IPS-18c (cell line): ENCODE results near the gene RAB26.

Experiments used
- H3K4me3 ChIP-seq: 2 replicates; pipeline ENCODE4 v1.7.0; 2013; ENCODE audit warnings: low read depth, mild to moderate bottlenecking, low read length, moderate library complexity; ENCODE audit not compliant: insufficient read depth
- H3K9me3 ChIP-seq: one replicate; pipeline ENCODE4 v1.6.1; 2013; ENCODE audit warnings: mild to moderate bottlenecking, low read length, moderate library complexity; ENCODE audit not compliant: control insufficient read depth, insufficient read depth

The RAB26 gene

DNA sequence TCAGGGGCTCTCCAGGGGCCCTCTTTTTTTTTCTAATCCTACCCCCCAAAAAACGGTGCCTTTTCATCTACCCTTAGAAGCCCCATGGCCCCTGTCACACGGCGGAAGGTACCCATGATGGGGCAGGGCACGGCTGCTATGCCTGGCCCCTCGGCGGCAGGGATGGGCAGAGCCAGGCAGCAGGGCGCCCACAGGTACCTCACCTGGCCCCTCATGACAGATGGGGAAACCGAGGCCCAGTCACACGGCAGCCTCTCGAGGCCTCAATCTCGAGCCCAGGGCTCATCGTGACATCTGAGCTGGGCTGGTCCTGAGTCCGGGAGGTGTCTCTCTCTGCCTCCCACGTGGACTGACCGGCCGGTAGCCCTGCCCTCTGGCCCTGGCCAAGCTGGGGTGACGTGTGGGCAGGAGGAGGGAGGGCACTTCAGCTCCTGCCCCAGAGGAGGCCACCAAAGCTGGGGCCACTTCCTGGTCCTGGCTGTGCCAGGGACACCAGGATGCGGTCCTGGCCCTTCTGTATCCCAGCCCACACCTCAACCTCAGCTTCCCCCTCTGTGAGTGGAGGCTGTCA lies 18.7 kb downstream of the RAB26 start:
- Histone ChIP-seq H3K9me3 (no peaks in the 10 kb centered on the region), H3K4me3 (no peak overlapping the region)

DNA sequence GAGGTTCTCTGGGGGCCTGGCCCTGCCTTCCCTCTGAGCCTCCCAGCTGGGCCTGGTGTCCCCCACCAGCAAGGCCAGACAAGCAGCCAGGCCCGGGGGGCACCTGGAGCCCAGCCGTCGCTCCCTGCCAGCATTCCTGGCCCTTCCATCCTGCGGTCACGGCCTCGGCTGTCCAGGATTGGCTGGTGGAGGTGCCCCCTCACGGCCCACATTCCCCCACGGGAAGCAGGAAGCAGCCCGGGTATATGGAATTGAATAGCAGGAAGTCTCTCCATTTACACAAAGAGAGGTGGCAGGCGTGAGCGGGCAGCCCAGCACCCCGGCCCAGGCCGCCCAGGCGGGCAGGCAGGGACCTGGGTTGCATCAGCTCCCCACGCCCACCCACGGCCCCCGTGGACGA lies 21.7 kb downstream of the RAB26 start:
- Histone ChIP-seq H3K9me3 (no peaks in the 10 kb centered on the region), H3K4me3 (no peak overlapping the region)

DNA sequence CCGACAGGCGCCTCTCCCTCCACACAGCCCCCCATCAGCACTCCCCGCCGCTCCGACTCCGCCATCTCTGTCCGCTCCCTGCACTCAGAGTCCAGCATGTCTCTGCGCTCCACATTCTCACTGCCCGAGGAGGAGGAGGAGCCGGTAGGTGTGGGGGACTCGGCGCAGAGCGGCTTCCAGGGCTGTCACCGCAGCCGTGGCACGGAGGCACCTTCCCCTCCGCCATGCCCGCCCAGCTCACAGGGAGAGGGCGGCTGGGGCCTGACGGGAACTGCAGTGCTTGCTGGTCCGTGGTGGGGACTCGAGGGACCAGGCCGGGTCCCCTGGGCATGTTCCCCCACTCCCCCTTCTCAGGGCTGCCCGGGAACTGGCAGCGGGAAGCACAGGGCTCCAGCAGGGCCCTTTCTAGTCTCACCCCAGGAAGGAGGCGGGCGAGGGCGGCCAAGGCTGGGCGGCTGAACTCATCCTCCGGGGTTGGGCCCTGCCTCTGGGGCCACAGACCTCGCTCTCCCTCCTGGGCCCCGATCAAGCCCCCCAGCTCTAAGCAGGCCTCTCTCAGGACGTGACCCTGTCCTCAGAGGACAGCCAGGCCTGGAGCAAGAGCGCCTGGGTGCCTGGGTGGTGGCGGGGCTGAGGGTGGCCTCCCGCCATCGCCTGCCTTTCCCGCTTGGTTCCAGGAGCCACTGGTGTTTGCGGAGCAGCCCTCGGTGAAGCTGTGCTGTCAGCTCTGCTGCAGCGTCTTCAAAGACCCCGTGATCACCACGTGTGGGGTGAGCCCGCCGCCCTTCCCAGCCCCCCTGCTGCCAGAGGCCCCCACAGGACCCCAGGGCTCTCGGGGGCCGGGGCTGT lies 22.4 kb downstream of the RAB26 start:
- Histone ChIP-seq H3K4me3 (no peak overlapping the region), H3K9me3 (no peaks in the 10 kb centered on the region)

DNA sequence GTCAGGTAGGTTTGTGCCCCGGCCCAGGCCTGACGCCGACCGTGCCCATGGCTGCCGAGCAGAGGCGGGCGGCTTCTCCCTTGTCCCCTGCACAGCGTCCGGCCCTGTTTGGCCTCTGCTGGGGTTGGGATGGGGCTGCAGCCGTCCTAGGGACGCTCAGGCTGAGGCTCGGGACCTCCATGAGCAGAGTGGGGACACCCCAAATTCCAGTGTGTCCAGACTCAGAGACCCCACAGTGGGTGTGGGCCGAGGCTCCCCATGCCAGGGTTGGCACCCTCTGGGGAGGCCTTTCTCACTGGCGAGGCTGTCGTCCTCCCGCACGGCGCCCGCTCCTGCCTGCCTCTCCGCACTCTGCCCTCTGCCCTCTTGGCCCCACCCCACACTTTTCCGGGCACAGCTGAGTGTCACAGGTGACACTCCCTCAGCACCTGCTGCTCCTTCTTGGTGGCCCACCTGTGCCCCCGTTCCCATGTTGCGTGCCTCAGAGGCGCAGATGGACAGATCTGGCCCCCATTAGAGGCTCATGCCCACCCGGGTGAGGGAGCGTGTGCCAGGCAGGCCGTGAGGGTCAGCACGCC lies 23.3 kb downstream of the RAB26 start:
- no peak overlapping the region for H3K4me3 ChIP-seq
- no peaks in the 10 kb centered on the region for H3K9me3 ChIP-seq

DNA sequence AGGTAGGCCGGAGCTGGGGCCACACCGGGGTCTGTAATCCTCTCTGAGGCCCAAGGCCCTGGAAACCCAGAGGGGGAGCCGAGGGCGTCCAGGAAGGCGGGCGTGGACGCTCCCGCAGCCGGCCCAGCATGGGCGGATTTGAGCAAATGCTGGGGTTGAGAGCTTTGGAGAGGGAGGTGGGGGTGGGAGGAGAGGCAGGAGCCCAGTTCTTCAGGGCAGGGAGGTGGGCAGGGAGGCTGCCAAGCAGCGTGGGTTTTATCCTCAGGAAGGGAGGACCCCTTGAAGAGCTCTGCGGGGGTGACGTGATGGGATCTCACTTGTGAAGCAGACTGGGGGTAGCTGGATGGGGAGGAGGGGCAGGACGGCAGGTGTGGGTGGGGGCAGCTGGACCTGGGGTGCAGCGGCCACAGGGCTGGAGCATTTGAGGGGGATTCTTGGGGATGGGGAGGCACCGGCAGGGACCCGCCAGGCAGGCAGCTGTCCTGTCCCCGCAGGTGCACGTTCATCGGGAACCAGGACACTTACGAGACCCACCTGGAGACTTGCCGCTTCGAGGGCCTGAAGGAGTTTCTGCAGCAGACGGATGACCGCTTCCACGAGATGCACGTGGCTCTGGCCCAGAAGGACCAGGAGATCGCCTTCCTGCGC lies 24.4 kb downstream of the RAB26 start:
- no peak overlapping the region for H3K4me3 ChIP-seq
- H3K9me3 ChIP-seq: no peaks in the 10 kb centered on the region

DNA sequence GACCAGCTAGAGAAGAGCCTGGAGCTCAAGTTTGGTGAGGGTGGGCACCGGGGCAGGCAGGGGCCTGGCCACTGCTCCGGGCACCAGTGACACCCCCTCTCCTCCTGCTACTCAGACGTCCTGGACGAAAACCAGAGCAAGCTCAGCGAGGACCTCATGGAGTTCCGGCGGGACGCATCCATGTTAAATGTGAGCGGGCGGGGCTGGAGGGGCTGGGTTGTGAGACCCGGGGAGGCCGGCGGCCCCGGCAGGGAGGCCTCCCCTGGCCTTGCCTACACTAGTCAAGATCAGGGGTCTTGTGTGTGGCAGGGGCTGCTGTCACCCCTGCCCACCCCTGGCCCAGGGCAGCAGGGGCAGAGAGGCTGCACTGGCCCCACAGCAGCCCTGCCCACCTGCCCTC lies 24.9 kb downstream of the RAB26 start:
- Histone ChIP-seq H3K4me3 (no peak overlapping the region), H3K9me3 (no peaks in the 10 kb centered on the region)

DNA sequence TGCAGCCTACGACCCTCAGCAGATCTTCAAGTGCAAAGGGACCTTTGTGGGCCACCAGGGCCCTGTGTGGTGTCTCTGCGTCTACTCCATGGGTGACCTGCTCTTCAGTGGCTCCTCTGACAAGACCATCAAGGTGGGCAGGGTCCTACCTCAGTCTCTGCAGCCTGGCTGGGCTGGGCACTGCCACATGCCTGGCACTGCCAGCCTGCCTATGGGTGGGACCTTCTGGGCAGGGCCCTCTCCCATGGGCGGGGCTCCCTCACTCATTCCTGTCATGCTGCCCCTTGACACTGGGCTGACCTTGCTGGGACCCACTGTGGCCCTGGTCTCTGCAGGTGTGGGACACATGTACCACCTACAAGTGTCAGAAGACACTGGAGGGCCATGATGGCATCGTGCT lies 25.5 kb downstream of the RAB26 start:
- Histone ChIP-seq H3K9me3 (no peaks in the 10 kb centered on the region), H3K4me3 (no peak overlapping the region)

DNA sequence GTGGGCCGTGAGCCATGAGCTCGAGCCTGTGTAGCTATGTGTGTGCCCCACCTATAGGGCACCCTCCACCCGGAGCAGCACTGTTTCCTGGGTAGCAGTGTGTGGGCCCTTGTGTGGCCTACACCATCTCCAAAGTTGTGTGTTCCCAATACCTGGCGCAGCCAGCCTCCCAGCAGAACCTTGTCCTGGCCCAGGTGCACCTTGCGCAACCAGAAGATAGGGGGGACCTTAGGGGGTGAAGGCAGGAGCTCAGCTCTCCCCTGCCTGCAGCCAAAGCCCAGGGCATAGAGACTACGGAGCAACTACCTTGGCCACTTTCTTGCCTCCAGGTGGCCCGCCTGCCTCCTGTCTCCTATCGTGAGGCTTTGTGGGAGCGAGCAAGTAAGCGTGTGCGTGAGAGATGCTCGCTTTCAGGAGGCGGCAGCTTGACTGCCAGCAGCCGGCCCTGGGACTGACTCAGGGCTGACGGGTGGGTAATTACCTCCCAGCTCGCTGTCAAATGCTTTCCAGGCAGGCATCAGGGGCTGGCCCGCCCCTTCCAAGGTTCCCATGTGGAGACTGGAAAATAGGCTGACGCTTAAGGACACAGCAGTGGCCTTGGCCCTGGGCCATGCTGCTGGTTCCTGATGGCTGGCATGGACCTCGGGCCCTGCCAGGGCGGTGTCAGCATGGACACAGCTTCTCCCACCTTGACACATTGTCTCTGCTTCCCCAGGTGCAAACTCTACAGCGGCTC lies 26.1 kb downstream of the RAB26 start:
- no peak overlapping the region for H3K4me3 ChIP-seq
- H3K9me3 ChIP-seq: no peaks in the 10 kb centered on the region

DNA sequence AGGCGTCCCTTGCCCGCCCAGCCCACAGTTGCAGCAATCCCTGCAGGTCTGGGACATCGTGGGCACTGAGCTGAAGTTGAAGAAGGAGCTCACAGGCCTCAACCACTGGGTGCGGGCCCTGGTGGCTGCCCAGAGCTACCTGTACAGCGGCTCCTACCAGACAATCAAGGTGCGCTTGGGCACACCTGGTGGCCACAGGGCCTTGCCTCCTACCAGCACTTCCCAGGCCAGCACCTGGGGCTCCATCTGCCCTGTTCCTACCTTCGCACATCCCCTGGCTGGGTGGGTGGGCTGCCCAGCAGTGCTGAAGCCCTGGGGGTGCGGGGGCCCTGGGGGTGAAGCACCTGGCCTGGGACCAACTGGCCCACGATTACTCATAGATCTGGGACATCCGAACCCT lies 27.0 kb downstream of the RAB26 start:
- Histone ChIP-seq H3K4me3 (no peak overlapping the region), H3K9me3 (no peaks in the 10 kb centered on the region)

DNA sequence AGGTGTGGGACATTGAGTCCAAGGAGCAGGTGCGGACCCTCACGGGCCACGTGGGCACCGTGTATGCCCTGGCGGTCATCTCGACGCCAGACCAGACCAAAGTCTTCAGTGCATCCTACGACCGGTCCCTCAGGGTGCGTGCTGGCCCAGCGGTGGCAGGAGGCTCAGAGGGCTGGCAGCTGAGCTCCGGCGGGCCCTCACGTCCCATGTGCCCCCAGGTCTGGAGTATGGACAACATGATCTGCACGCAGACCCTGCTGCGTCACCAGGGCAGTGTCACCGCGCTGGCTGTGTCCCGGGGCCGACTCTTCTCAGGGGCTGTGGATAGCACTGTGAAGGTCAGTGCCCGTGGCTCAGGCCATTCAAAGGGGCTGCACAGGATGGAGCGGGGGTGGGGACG lies 27.6 kb downstream of the RAB26 start:
- H3K9me3 ChIP-seq: no peaks in the 10 kb centered on the region
- no peak overlapping the region for H3K4me3 ChIP-seq

DNA sequence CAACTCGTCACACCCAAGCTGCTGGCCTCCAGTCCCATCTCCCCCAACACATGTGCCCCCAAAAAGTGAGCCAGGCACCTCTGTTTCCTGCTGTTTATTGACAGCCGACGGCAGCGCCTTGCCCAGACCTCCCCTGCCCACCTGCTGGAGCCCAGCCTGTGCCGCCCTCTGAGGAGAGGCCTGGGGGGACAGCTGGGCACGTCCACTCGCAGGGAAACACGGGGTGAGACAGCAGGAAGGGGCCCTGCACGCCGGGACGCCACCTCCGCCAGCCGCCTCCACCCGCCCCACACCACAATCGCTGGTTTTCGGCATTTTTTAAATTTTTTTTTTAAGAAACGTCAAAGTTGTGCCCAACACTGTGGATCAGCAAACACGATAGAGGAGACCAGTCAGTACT lies 28.7 kb downstream of the RAB26 start:
- H3K9me3 ChIP-seq: no peaks in the 10 kb centered on the region
- H3K4me3 ChIP-seq: no peak overlapping the region

DNA sequence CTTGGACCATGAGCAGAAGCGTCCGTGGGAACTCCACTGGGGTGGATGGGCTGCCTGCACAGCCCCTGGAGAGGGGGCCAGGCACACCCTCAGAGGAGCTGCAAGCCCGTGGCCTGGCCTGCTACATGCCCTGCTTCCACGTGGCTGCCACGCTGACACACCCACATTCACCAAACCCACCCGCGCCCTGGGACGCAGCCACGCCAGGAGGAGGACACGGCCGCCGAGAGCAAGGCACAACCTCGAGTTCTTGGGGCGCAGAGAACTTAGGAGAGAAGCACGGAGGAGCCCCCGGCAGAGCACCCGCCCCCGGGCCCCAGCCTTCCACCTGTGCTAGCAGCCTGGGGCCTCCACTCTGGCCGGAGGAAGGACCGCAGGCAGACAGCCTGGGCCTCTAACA lies 29.1 kb downstream of the RAB26 start:
- H3K4me3 ChIP-seq: no peak overlapping the region
- H3K9me3 ChIP-seq: no peaks in the 10 kb centered on the region

DNA sequence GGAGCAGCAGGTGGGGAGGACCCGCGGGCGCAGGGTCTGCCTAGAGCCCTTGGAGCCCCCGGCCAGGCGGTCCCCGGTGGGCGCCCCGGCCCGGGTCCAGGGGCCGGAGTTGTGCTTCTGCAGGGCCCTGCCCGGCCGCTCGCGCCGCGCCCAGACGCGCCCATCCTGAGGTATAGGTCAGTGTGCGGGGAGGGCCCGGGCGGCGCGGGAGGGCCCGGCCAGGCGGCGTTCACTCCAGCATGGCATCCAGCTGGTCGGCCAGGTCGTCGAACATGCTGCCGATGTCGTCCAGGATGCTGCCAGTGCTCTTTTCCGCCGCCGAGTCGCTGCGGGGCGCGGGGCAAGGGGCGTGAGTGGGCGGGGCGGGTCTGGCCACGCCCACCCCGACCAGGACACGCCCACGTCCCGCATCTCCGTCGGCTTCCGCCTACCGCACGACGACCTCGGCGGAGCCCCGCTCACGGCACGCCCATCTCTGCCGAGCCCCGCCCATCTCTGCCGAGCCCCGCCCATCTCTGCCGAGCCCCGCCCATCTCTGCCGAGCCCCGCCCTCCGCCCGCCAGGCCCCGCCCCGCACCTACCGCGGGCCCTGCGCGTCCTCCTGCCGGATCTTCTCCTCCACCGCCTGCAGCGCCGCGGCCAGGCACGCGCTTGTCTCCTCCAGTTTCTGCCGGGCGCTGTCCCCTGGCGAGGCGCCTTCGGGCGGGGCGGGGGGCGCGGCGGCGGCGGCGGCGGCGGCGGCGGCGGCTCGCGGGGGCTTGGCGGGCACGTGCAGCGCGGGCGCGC lies 30.1 kb downstream of the RAB26 start:
- no peak overlapping the region for H3K4me3 ChIP-seq
- H3K9me3 ChIP-seq: no peaks in the 10 kb centered on the region

DNA sequence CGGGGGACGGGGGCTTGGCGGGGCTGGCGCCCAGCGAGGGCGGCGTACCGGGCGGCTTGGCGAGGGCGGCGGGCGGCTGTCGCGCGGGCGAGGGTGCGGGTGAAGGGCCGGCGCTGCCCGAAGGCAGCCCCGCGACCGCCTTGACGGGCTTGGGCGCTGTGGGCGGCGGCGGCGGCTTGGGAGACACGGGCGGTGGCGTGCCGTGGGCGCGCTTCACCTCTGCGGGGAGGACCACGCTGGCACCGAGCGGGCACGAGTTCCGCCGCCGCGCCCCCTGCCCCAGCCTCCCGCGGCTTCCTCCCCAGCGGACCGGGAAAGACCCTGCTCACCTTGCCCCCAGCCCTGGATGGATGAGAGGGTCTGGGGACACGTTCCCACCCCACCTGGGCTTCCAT lies 30.7 kb downstream of the RAB26 start:
- H3K4me3 ChIP-seq: no peak overlapping the region; the same call in 1 of the 2 replicates
- no peaks in the 10 kb centered on the region for H3K9me3 ChIP-seq

DNA sequence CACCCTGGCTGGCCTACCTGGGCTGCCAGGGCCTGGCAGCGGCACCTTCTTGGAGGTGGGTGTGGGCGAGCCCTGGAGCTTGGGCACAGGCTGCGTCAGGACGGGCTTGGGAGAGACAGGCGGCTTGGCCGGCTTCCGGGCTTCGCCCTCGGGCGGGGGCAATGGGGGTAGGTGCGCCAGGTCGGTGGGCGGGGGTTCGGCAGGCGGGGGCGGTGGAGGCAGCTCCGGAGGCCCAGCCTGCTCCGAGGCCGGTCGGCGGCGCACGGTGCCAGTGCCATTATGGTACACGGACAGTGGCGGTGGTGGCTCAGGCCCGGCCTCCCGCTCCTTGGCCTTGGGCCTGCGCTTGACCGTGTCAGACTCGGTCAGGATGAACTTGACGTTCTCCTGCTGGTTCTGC lies 31.2 kb downstream of the RAB26 start:
- no peak overlapping the region; the same call in 1 of the 2 replicates for H3K4me3 ChIP-seq

DNA sequence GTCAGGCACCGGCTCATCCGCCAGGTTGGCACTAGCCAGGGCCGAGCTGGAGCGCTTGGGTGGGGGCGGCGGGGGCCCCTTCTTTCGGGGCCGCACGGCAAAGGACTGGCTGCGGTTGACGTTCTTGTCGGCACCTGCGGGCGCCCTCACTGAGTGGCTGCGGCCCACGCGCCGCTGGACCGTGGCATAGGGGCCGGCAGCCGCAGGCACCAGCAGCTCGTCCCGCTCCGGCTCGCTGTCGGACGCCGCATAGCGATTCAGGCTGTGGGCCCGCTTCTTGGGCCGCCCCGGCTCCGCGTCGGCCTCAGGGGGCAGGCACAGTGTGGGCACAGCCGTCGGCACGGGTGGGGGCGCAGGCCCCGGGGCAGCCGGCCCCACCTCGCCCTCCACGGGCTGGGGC lies 32.0 kb downstream of the RAB26 start:
- H3K4me3 ChIP-seq: no peak overlapping the region
- no peaks in the 10 kb centered on the region for H3K9me3 ChIP-seq

More for the DNA sequence above, 31.2 kb downstream of the RAB26 start:
- H3K9me3 ChIP-seq: no peaks in the 10 kb centered on the region
